CD4-positive, alpha-beta T cell (primary cell): Measurements from ENCODE around the gene PCK1. TPM values are rescaled to one million over a fixed set of nuclear protein-coding genes. Genes with fewer than 3 reads are reported as not detected.

Experiments used
- ATAC-seq: fragments of 200-7000 bp; cut with Tn5 transposase; one replicate; pipeline ENCODE4 v1.10.0; 2022; ENCODE audit warnings: mild to moderate bottlenecking; ENCODE audit not compliant: poor library complexity
- CTCF ChIA-PET: fragments of 350-600 bp; sonication (Branson Sonifier 250); formaldehyde crosslinking; loops from one replicate; lab custom pipeline; 2021; ENCODE audit warnings: antibody characterized with exemption, inconsistent platforms; lab: Charles Lee
- POLR2A ChIA-PET: fragments of 350-600 bp; sonication (Branson Sonifier 250); formaldehyde crosslinking; loops from one replicate; lab custom pipeline; 2021; ENCODE audit warnings: antibody characterized with exemption, inconsistent platforms; lab: Charles Lee
- DNase-seq, 14 experiments: peaks; one replicate each; pipeline ENCODE4 v3.0.0-alpha.2; 2013 to 2020; ENCODE audit warnings: mixed read lengths in 2 of 14
- H3K27ac ChIP-seq, 2 donors: one replicate each; pipeline versions ENCODE4 v1.5.1 to v1.7.0; 2013; ENCODE audit warnings: low read length in 2 of 2, low read depth in 1 of 2, mild to moderate bottlenecking in 1 of 2
- H3K27me3 ChIP-seq, 2 experiments: 1 replicate in 1 of 2; 2 replicates in 1 of 2; pipeline versions ENCODE4 v1.6.1 to v1.7.0; 2013; ENCODE audit warnings: low read length in 2 of 2, control low read depth in 1 of 2, mild to moderate bottlenecking in 1 of 2, moderate library complexity in 1 of 2; ENCODE audit not compliant: insufficient read depth in 2 of 2, control insufficient read depth in 1 of 2
- H3K36me3 ChIP-seq: one replicate; pipeline ENCODE4 v1.6.1; 2013; ENCODE audit warnings: low read length, control low read depth; ENCODE audit not compliant: insufficient read depth
- H3K4me1 ChIP-seq: one replicate; pipeline ENCODE4 v1.6.1; 2013; ENCODE audit warnings: low read length, control low read depth; ENCODE audit not compliant: insufficient read depth
- H3K4me3 ChIP-seq: one replicate; pipeline ENCODE4 v1.5.1; 2013; ENCODE audit warnings: mild to moderate bottlenecking, low read length, moderate library complexity
- H3K9me3 ChIP-seq, 2 experiments: 1 replicate in 1 of 2; 2 replicates in 1 of 2; pipeline versions ENCODE4 v1.6.1 to v1.7.0; 2013; ENCODE audit warnings: low read length in 2 of 2, mild to moderate bottlenecking in 2 of 2, control low read depth in 1 of 2, moderate library complexity in 1 of 2; ENCODE audit not compliant: control insufficient read depth in 1 of 2, insufficient read depth in 1 of 2
- H3K27ac Mint-ChIP-seq: one replicate; pipeline ENCODE4 v1.8.0; 2020; ENCODE audit warnings: mixed read lengths
- H3K27me3 Mint-ChIP-seq: one replicate; pipeline ENCODE4 v1.8.0; 2021; ENCODE audit warnings: mixed read lengths
- H3K36me3 Mint-ChIP-seq: one replicate; pipeline ENCODE4 v1.8.0; 2021; ENCODE audit warnings: low read depth, mixed read lengths
- H3K4me1 Mint-ChIP-seq: one replicate; pipeline ENCODE4 v1.8.0; 2021; ENCODE audit warnings: low read depth, mixed read lengths
- H3K4me3 Mint-ChIP-seq: one replicate; pipeline ENCODE4 v1.8.0; 2020; ENCODE audit warnings: mild to moderate bottlenecking, mixed read lengths
- H3K9me3 Mint-ChIP-seq: one replicate; pipeline ENCODE4 v1.8.0; 2020; ENCODE audit warnings: mixed read lengths
- CTCF ChIP-seq: fragments of 200-600 bp; IDR thresholded peaks from one replicate; pipeline ENCODE4 v1.8.0; 2022; ENCODE audit warnings: antibody characterized with exemption, mild to moderate bottlenecking
- intact Hi-C, 2 experiments: fragments of 100-400 bp; cut with DNase I in 1 of 2; cut with micrococcal nuclease in 1 of 2; formaldehyde crosslinking; loops; one replicate each; pipeline versions ENCODE4 v1.15.1 to v1.9.0; 2023 to 2025; cut with DNase I, micrococcal nuclease
- total RNA-seq, 174 experiments: library from RNA in 2 of 174; stranded (reverse) in 2 of 174; gene quantifications; one replicate each; pipeline ENCODE4 v1.2.3 and lab custom pipeline; 2021 to 2026

Gene PCK1
- total RNA-seq, 2 experiments from 2014 or later, result not detected

GRCh38 chr20:57573894-57574293 lies 13.0 kb downstream of the PCK1 start:
- DNase-seq (no peak), ATAC-seq (no peak)
- Mint-ChIP-seq H3K4me3 (no peak overlapping the region), H3K27ac (no peak overlapping the region), H3K27me3 (peaks cover 49% of the 10 kb centered on the region), H3K4me1 (no peaks in the 10 kb centered on the region), H3K36me3 (no peaks in the 10 kb centered on the region), H3K9me3 (no peaks in the 10 kb centered on the region)
- TF ChIP-seq CTCF, result no peak
- no peaks in the 10 kb centered on the region for H3K9me3 ChIP-seq
- no peak overlapping the region for H3K27ac ChIP-seq
- CTCF ChIA-PET, result no interaction called here
- peaks cover 12 to 27% of the 10 kb centered on the region in 2 experiments for H3K27me3 ChIP-seq
- H3K36me3 ChIP-seq, result no peaks in the 10 kb centered on the region
- no peak overlapping the region for H3K4me3 ChIP-seq
- POLR2A ChIA-PET, result no interaction called here
- no peaks in the 10 kb centered on the region for H3K4me1 ChIP-seq
- intact Hi-C loops, result no loop called here

GRCh38 chr20:57574954-57575353 lies 14.0 kb downstream of the PCK1 start:
- H3K4me3 Mint-ChIP-seq, result no peak overlapping the region
- H3K27ac Mint-ChIP-seq, result no peak overlapping the region
- H3K36me3 Mint-ChIP-seq, result no peaks in the 10 kb centered on the region
- H3K9me3 Mint-ChIP-seq, result no peaks in the 10 kb centered on the region
- H3K27me3 Mint-ChIP-seq, result peaks cover 45% of the 10 kb centered on the region
- no peaks in the 10 kb centered on the region for H3K4me1 Mint-ChIP-seq
- Histone ChIP-seq H3K27me3 (peaks cover 19 to 34% of the 10 kb centered on the region in 2 experiments), H3K4me1 (no peaks in the 10 kb centered on the region), H3K9me3 (no peaks in the 10 kb centered on the region), H3K27ac (no peak overlapping the region), H3K4me3 (no peak overlapping the region), H3K36me3 (no peaks in the 10 kb centered on the region)
- DNase-seq (no peak), ATAC-seq (no peak)
- POLR2A ChIA-PET, result no interaction called here
- intact Hi-C loops, result no loop called here
- CTCF ChIA-PET, result no interaction called here
- TF ChIP-seq CTCF, result no peak

GRCh38 chr20:57576002-57576401 lies 15.1 kb downstream of the PCK1 start:
- CTCF ChIA-PET, result no interaction called here
- TF ChIP-seq CTCF, result no peak
- DNase-seq (no peak), ATAC-seq (no peak)
- Mint-ChIP-seq H3K4me1 (no peaks in the 10 kb centered on the region), H3K36me3 (no peaks in the 10 kb centered on the region), H3K9me3 (no peaks in the 10 kb centered on the region), H3K27ac (no peak overlapping the region), H3K27me3 (peaks cover 47% of the 10 kb centered on the region), H3K4me3 (no peak overlapping the region)
- Histone ChIP-seq H3K27me3 (peaks cover 19 to 34% of the 10 kb centered on the region in 2 experiments), H3K36me3 (no peaks in the 10 kb centered on the region), H3K27ac (no peak overlapping the region), H3K4me3 (no peak overlapping the region), H3K4me1 (no peaks in the 10 kb centered on the region), H3K9me3 (no peaks in the 10 kb centered on the region)
- POLR2A ChIA-PET, result no interaction called here
- intact Hi-C loops, result no loop called here
